CD4-positive, alpha-beta T cell treated with Interleukin-12 subunit alpha and Interleukin-12 subunit beta, for 1 hour (primary cell): ENCODE results near the gene PIANP.

Experiments
- DNase-seq: peaks from one replicate; pipeline ENCODE4 v3.0.0-alpha.2; 2020

PIANP gene

GRCh38 chr12:6703631-6704030, 3.0 kb upstream of the PIANP start:
- no peak for DNase-seq

GRCh38 chr12:6701078-6701768, 608 bp upstream of the PIANP start:
- no peak for DNase-seq

- DNase-seq = no peak
Observed at GRCh38 chr12:6699989-6700645, 498 bp downstream of the PIANP start.

- no peak for DNase-seq
Observed at GRCh38 chr12:6699259-6699988, 1.2 kb downstream of the PIANP start.

- DNase-seq = no peak
Observed at GRCh38 chr12:6698352-6699046, 2.1 kb downstream of the PIANP start.

- DNase-seq = peak; percentile 24
Observed at GRCh38 chr12:6697584-6698351, 2.8 kb downstream of the PIANP start.

GRCh38 chr12:6696690-6697583, 3.7 kb downstream of the PIANP start:
- no peak for DNase-seq

GRCh38 chr12:6695313-6696045, 5.1 kb downstream of the PIANP start:
- no peak for DNase-seq

- no peak for DNase-seq
Observed at GRCh38 chr12:6694701-6695100, 5.9 kb downstream of the PIANP start.

GRCh38 chr12:6693832-6694355, 6.7 kb downstream of the PIANP start:
- DNase-seq = no peak

- no peak for DNase-seq
Observed at GRCh38 chr12:6692888-6693287, 7.7 kb downstream of the PIANP start.

- DNase-seq = no peak
Observed at GRCh38 chr12:6691473-6691872, 9.1 kb downstream of the PIANP start.

- peak; percentile 98 for DNase-seq
Observed at GRCh38 chr12:6688999-6689882, 11.4 kb downstream of the PIANP start, which contains the start of gene ZNF384. Gene ZNF384, minus strand, starts transcription at chr12:6689375. Its CDS starts 9,855 bp downstream, at chr12:6679520.

GRCh38 chr12:6688543-6688998, 12.0 kb downstream of the PIANP start:
- DNase-seq = no peak

GRCh38 chr12:6685814-6686213, 14.8 kb downstream of the PIANP start:
- DNase-seq = no peak

- peak; percentile 72 for DNase-seq
Observed at GRCh38 chr12:6684609-6685008, 16.0 kb downstream of the PIANP start.

GRCh38 chr12:6676962-6677361, 23.7 kb downstream of the PIANP start:
- no peak for DNase-seq

GRCh38 chr12:6672143-6672542, 28.5 kb downstream of the PIANP start:
- DNase-seq = no peak

GRCh38 chr12:6667559-6668210, 32.9 kb downstream of the PIANP start:
- DNase-seq = no peak
